Stimulated activated CD8-positive, alpha-beta memory T cell treated with anti-CD3 and anti-CD28 coated beads, Interleukin-7, amount 100 ng/mL, for 4 hours (primary cell): Measurements from ENCODE around the gene BFSP1.

Source experiments
- DNase-seq, 2 donors: peaks; one replicate each; pipeline ENCODE4 v3.0.0-alpha.2; 2020; ENCODE audit warnings: low read depth in 2 of 2

Gene BFSP1

DNA sequence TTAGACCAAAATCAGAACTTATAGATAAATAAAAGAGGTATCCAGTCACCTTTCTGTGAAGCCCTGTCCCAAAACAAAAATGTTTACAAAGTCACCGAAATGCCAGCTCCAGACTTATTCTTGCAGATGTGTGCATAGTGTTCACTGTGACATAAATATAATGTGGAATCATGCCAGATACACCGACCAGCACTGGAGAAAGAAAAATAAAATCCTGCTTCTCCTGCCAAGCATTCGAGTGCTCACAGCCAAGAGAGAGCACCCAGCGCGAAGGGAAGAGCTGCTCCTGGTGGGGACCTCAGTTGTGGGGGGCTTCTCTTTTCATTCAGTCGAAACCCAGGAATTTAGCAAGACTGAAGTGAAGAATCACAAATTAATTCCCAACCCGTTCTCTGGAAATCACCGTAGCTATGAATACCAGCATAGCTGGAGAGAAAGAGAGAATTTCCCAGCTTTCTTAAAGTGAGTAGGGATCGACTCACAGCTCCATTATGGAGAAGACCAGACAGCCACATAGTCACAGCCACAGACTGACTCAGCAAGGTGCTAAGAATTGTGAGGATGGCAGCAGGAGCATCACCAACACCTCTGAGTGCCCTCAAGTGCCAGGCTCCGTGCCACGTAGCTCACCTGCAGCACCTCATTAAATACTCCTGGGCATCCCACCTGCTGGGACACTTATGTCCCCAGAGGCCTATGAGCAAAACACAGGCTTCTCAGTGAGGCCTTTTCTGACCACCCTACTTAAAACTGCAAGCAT, 33.2 kb downstream of the BFSP1 start:
- no peak for DNase-seq

DNA sequence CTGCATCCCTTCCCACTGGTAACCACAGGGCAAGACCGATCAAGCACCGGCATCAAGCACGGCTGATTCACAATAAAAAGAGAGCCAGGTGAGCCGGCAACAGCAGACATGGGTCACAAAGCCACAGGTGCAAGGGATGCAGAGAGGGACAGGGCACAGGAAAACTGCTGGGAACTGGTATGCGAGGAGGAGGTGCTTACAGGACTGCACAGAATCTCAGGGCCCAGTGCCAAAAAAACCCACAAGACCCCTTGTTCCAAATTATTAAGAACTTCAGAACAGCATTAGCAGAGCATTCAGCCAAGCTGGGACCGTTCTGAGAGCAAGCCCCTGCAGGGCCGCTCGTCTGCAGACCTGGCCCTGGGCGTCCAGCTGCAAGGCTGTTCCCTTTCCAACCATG, 35.4 kb downstream of the BFSP1 start:
- no peak for DNase-seq

DNA sequence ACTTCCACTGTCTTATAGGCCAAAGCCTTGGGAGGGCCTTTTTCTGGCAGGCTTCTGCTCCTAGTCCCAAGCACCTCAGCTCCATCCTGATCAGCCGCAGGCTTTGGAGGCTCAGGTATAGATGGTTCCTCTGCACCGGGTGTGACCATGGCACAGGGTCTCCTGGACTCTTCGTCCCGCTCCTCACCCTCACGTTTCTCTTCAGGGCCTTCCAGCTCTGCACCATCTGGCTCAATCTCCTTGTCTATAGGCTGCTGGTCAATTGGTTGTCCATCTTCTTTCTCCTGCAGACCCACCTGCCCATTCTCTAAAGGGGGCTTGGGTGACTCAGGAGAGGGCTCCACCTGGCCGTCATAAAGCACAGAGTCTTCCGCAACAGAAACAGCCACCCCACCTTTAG, 37.0 kb downstream of the BFSP1 start:
- DNase-seq: no peak

DNA sequence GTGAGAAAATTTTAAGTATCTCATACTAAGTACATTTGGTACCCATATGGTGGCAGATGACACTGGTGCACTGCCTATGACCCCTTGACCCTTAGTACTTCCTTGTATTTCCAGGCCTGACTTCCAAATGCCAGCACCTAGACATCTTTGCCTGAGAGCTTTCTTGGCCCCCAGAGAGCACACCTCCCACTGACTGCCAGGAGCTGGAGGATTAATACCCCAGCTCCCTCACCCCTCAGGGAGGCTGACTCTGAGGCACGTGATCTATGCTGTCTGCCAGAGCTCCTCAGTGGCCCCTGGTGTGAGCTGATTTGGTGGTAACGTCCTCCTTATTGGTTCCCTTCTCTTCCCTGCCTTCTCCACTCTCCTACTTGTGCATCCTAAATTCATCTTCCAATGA, 38.0 kb downstream of the BFSP1 start:
- DNase-seq: no peak

DNA sequence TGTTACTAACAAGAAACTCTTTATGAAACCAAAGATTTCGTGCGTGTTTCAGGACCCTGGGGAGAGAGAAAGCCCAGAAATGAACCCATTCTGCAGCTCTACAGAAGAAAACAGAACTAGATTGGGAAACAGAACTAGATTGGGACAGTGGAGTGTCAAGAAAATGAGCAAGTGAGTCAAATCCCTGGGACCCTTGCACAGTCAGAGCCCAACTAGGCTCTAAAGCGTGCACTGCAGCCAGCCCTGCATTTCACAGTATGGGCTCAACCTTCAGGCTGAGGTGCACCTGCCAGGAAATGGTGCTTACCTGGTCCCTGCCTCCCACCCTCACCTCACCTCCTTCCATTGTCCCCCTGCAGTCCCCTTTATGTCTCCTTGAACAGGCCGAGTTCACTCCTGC, 39.7 kb downstream of the BFSP1 start:
- no peak for DNase-seq

DNA sequence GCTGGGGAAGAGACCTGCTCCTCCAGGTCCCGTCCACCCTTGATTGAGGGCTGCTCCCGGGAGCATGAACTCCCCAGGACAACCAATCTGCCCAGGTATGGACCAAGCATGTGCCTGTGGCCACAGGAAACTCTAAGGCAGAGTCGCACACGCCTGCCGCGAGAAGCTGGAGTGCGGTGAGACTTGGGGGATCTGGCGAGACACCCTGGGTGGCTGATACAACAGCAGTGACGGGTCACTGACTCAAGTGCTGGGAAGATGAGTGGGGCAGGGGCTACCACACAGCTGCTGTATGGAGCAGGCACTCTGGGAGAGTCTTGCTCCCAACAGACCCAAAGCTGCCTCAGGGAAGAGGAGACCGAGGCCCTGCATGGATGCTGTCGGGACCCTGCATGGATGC, 40.1 kb downstream of the BFSP1 start:
- no peak for DNase-seq

DNA sequence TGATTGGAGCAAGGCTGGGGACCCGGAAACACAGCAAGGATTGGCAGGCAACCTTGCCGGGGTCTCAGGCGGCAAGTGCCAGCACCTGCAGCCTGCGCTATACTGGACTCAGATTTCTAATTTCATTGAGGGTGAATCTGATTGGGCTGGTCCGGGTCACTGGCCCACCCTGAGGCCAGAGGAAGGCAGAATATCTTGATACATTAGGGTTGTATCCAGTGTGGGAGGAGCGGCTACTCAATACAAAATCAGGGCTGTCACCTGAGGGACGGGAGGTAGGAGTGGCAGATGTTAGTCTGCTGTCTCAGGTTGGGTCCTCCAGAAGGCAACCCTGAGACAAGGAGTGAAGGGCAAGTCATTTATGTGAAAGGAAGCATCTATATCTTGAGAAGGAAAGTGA, 40.7 kb downstream of the BFSP1 start:
- DNase-seq: no peak

DNA sequence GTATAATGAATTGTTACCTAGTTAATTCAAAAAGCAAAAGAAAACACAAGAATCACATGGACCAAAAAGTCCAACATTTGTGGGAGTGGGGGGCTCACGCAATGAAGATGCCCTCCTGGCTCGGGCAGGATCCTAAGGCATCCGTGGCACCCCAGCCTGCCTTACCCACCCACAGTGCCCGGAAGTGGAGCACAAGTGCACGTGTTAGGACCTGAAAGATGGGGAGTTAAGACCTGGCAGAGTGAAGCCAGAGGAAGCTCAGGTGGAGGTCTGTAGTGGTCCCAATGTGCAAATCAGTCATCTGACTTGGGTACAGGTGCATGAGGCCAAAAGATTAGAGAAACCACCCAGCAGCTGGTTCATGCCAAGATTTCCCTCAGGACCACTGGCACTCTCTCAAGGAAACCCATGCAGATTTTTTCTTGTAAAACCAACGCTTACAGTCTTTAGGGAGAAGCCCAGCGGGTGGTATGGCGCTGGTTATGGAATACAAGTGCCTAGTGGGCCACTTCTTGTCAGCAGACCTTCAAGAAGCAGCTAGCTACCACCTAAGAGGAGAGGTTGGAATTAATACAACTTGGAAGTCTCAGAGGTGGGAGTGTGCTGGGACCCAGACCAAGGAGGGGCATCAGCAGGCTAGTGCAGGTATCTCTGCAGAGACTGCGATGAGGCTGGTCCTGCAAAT, 42.1 kb downstream of the BFSP1 start:
- DNase-seq: no peak

DNA sequence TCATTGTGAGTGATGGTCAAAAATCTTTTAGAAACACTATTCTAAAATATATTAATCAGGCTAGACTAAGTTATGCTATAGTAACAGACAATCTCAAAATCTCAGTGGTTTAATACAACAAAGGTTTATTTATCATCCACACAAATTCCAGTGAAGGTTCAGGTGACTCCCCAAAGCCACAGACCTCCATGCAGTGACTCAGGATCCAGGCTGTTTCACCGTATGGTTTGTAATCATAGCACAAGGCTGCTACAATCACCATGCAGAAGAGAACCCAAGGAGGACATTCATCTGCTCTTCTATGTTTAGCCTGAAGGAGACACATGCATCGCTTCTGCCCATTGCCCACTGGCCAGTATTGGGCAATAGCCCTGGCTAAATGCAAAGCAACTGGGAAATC, 46.2 kb downstream of the BFSP1 start:
- DNase-seq: no peak

DNA sequence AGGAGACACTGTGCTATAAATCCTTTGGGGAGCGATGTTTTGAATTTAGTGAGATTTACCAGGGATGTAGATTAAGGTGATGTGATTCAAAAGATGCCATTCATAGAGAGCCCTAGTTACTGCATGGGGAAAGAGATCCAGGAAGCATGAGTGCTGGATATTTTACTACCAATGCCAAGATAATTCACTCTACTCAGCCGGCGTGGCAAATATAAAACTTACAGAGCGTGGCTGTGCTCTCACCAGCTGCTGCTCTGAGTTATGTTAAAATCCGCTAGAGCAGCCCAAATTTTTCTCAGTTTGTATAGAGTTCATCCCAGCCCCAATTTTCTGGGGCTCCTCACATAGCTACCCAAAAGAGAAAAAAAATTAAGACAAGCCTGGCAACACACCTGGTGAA, 48.6 kb downstream of the BFSP1 start:
- no peak for DNase-seq

DNA sequence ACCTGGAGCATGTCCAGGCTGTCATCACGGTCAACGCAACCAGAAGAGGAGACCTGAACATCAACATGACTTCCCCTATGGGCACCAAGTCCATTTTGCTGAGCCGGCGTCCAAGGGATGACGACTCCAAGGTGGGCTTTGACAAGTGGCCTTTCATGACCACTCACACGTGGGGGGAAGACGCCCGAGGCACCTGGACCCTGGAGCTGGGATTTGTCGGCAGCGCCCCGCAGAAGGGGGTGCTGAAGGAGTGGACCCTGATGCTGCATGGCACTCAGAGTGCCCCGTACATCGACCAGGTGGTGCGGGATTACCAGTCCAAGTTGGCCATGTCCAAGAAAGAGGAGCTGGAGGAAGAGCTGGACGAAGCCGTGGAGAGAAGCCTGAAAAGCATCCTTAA, 49.5 kb downstream of the BFSP1 start:
- DNase-seq: no peak

DNA sequence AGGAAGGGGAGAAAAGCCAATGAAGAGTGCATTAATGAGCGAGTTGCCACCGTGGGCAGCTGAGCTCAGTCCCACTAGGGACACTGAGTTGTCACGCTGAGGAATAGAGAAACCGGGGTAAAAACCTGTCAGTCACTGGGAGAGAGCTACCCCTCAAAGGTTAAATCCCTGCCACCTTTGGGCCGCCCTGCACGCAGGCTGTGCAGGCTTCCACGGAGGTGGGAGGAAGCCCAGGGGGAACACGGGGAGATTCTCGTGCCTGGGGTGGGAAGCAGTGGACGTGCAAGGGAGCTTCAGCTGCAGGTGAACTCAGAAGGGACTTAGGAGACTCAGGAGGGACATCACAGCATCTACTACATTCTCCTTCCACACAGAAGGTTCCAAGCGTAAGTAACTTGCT, 50.5 kb downstream of the BFSP1 start:
- DNase-seq: no peak

DNA sequence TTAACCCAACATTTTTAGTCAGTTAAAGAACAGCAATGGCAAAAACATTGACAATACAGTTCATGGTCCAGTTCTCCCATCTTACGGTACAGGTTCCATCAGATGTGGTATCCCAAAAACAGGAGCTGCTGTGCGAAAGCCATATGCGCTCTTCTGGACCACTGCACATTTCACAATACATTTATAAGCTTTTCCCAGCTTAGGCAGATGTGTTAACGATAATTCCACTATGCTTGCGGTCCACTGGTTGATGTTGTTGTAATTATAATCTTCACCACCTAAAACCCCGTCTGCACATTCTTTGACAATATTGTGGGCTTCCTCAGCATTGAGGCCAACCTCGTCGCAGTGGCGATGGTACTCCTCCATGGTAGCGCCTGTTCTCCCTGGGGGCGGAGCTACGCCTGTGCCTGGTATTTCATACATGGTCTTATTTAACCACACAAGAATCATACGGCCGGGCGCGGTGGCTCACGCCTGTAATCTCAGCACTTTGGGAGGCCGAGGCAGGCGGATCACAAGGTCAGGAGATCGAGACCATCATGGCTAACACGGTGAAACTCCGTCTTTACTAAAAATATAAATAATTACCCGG, 52.0 kb downstream of the BFSP1 start:
- no peak for DNase-seq

DNA sequence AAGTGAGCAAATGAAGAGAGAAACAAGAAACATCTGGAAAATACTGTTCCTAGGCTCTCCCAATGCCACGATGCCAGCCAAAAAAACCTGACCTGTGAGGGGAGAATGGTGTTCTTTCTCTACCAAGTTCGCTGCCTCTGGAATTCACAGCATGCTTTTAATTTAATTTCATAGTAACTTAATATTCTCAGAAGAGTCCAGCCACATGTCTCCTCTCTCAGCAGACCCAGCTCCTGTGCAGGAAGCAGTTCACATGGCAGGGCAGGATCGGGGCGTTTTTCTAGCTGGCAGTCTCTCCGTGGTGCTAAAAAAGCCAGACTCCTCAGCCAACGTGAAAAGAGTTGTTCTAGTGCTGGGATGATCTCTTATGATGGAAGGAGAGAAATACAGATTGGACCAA, 57.5 kb downstream of the BFSP1 start:
- DNase-seq: no peak

DNA sequence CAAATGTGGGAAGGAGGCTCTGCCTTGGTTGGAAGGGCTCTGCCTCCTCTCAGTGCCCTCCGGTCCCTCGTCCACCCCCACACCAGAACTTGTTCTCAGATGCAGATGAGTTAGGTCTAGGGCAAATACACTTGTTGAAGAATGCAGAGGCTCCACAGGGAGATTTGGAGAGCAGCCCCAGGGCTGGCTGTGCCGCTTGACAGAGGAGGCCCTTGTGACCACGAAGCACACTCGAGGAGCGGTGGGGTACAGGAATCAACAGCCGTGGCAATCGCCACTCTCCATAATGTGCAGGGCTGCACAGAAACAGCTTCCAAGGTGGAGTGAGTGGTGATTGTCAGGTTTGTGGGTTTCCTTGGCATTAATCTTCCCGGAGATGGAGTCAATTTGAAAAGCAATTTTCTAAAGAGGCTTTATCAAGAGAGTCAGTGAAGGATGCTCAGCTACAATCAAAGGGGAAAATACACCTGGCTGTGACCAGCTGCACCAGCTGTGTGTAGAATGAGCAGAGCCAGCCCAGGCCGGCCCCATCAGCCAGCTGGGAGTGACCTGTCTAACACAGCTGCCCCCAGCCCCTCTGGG, 59.5 kb downstream of the BFSP1 start:
- no peak for DNase-seq

DNA sequence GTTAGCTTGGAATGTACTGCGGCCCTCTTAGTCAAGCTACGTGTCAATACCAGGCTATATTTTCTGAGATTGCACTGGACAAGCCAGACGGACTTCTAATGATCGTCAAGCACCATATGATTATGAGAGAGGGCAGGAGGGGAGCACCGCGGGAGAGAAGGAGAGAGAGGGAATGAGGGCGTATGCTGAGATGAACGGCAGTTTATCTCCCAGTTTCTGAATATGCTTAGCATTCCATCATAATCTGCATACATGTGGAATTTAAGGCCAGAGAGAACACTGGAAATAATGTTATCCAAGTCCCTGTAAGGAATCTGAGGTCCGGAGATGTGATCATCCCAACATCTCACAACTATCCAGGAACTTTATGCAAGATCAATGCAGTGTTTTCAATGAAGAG, 60.2 kb downstream of the BFSP1 start:
- no peak for DNase-seq

DNA sequence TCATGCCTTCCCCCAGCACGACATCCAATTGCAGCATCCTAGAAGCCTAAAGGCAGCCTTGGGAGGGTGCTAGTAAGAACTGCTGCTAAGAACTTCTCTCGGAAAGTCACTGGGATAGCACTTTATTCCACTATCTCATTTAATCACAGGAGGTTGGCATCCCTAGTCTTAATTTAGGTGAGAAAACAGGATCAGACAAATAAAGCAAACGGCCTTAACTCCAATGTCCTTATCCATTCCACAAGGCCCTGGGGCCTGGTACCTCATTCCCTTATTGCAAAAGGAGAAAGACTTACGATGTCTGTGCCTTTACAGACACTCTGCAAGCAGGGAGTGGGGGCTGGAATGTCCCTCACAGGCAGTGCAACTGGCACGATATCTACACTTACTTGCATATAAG, 60.7 kb downstream of the BFSP1 start:
- DNase-seq: no peak

DNA sequence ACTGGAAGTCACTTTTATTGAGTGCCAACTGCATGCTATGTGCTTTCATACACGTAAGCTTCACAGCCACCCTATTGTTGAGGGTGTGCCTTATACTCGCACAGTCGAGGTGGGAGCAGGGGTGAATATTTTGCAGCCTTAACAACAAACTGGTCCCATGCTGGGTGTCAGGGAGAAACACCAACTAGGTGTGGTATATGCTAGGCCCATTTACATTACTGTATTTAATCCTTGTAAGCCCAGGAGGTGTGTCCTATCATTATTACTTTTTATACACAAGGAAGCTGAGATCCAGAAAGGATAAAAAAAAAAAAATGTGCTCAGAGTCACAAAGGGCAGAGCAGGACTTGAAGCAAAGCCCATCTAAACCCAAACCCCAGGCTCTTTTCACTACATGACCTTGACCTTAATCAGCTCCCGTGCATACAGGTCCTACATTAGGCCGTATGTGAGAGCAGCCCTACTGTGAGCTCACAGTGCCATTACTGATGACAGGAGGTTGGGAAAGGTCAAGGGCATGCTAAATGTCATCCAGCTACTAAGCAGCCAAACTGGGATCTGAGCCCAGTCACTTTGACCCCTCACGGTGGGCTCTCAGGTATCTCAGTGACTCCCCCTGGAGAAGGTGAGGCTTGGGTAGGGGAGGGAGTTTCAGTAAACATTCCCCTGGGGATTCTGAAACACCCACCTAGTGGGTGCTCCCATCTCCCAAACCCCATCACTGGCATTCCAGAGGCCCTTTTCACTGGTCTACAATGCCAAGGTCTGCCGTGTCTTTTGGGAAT, 61.7 kb downstream of the BFSP1 start:
- DNase-seq: no peak

DNA sequence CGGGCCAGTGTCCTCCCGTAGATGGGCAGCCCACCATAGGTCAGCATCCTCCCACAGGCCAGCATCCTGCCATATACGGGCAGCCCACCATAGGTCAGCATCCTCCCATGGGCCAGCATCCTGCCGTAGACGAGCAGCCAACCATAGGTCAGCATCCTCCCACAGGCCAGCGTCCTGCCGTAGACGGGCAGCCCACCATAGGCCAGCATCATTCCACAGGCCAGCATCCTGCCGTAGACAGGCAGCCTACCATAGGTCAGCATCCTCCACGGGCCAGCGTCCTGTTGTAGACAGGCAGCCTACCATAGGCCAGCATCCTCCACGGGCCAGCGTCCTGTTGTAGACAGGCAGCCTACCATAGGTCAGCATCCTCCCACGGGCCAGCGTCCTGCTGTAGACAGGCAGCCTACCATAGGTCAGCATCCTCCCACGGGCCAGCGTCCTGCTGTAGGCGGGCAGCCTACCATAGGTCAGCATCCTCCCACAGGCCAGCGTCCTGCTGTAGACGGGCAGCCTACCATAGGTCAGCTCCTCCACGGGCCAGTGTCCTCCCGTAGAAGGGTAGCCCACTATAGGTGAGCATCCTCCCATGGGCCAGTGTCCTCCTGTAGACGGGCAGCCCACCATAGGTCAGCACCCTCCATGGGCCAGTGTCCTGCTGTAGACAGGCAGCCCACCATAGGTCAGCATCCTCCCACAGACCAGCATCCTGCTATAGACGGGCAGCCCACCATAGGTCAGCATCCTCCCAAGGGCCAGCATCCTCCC, 62.9 kb downstream of the BFSP1 start:
- no peak for DNase-seq

DNA sequence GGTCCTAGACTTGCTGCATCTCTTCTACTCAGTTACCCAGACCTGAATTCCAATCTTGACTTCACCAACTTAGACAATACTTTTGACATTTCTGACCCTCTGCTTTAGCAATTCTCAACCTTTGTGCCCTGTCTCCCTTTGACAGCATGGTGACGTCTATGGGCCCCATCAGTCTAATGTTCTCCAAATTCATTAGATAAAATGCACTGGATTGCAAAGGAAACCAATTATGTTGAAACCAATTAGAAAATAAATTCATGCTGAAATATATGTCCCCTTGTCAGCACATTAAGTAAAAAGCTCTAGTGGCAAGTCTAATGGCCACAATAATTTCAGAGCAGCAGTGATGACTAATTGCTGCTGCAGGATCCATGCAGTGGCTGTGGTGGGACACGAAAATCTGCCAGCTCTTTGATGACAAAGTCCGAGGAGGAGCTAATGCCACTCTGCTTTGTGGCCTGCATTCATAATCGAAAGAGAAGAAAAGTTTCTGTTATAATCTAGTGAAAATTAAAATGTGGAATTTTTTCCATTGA, 64.0 kb downstream of the BFSP1 start:
- no peak for DNase-seq

DNA sequence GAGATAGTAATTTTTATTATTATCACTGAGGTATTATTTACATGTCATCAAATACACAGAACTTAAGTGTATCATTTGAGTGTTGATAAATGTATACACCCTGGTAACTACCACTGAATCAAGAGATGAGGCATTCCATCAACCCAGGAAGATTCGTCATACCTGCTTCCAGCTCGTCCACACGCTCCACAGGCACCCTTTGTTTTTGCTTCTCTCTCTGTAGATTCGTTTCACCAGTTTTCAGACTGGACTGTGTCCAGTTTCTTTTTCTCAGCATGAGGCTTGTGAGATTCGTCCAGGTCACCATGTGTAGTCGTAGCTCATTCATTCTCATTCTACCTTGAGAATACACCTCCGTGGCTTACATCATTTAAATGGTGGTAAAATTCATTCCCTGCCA, 64.5 kb downstream of the BFSP1 start:
- DNase-seq: no peak
